ENCODE data around the gene LOXL1.

The LOXL1 gene

GRCh38 chr15:73939138-73939537 is 12.9 kb downstream of the LOXL1 start:
- no peak for DNase-seq (ENCODE audit: low read depth)

- no peak for DNase-seq (ENCODE audit: low read depth)
These were observed 14.1 kb downstream of the LOXL1 start for GRCh38 chr15:73940061-73940981.

- no peak for DNase-seq (ENCODE audit: low read depth)
These were observed 14.8 kb downstream of the LOXL1 start for GRCh38 chr15:73941044-73941443.

GRCh38 chr15:73941449-73941848 is 15.2 kb downstream of the LOXL1 start:
- no peak for DNase-seq (ENCODE audit: low read depth)

- no peak for DNase-seq (ENCODE audit: low read depth)
These were observed 15.8 kb downstream of the LOXL1 start for GRCh38 chr15:73941871-73942635.

GRCh38 chr15:73942751-73943270 is 16.5 kb downstream of the LOXL1 start:
- no peak for DNase-seq (ENCODE audit: low read depth)

- no peak for DNase-seq (ENCODE audit: low read depth)
These were observed 18.2 kb downstream of the LOXL1 start for GRCh38 chr15:73944161-73945129.

GRCh38 chr15:73945130-73945508 is 18.9 kb downstream of the LOXL1 start:
- no peak for DNase-seq (ENCODE audit: low read depth)

GRCh38 chr15:73946046-73946721 is 19.9 kb downstream of the LOXL1 start:
- no peak for DNase-seq (ENCODE audit: low read depth)

GRCh38 chr15:73946795-73947370 is 20.6 kb downstream of the LOXL1 start:
- DNase-seq (ENCODE audit: low read depth) = no peak

- no peak for DNase-seq (ENCODE audit: low read depth)
These were observed 21.4 kb downstream of the LOXL1 start for GRCh38 chr15:73947651-73948050.

GRCh38 chr15:73948396-73948795 is 22.1 kb downstream of the LOXL1 start:
- DNase-seq (ENCODE audit: low read depth) = no peak

- DNase-seq (ENCODE audit: low read depth) = no peak
These were observed 22.7 kb downstream of the LOXL1 start for GRCh38 chr15:73948982-73949381.

- no peak for DNase-seq (ENCODE audit: low read depth)
These were observed 23.2 kb downstream of the LOXL1 start for GRCh38 chr15:73949496-73949895.

- no peak for DNase-seq (ENCODE audit: low read depth)
These were observed 24.2 kb downstream of the LOXL1 start for GRCh38 chr15:73950479-73950830.

GRCh38 chr15:73950831-73951561 is 24.7 kb downstream of the LOXL1 start:
- peak; percentile 58 for DNase-seq (ENCODE audit: low read depth)

GRCh38 chr15:73951601-73952000 is 25.3 kb downstream of the LOXL1 start:
- no peak for DNase-seq (ENCODE audit: low read depth)

- no peak for DNase-seq (ENCODE audit: low read depth)
These were observed 26.1 kb downstream of the LOXL1 start for GRCh38 chr15:73952171-73952912.
